A549 (cell line): ENCODE results near the gene VGLL1. TPM values are rescaled to one million over a fixed set of nuclear protein-coding genes. Genes with fewer than 3 reads are reported as not detected.
A peak's percentile ranks its signal among the peaks of the same experiment; 100 is the strongest.

Experiments used
- ATAC-seq, 2 experiments: fragments of 200-7000 bp in 1 of 2; fragments of >200 bp in 1 of 2; cut with Nextera tagmentation in 1 of 2; cut with Tn5 transposase in 1 of 2; 3 replicates each; pipeline versions ENCODE4 v1.8.0 to v1.9.1; 2018 to 2020; ENCODE audit warnings: mild to moderate bottlenecking in 1 of 2, moderate library complexity in 1 of 2
- CTCF ChIA-PET: fragments of 300-600 bp; sonication (Branson Sonifier 250); formaldehyde crosslinking; extraction: SDS; loops from one replicate; lab custom pipeline; 2021; ENCODE audit warnings: antibody characterized with exemption, inconsistent platforms; lab: Yijun Ruan, JAX
- POLR2A ChIA-PET: fragments of 350-600 bp; formaldehyde crosslinking; extraction: SDS; loops from one replicate; lab custom pipeline; 2021; ENCODE audit warnings: antibody characterized with exemption, inconsistent platforms; lab: Yijun Ruan, JAX
- DNase-seq, 2 experiments: peaks; one replicate each; pipeline versions ENCODE4 v3.0.0 to v3.0.0-alpha.2; 2011 to 2016; ENCODE audit warnings: low read depth in 1 of 2, low spot score in 1 of 2
- FAIRE-seq: peaks from 2 replicates; lab custom pipeline; 2011; peaks lifted over from hg19 to GRCh38; lab: Jason Lieb, UNC
- H3K27ac ChIP-seq, 2 experiments: fragments of >200 bp; sonication (Bioruptor Twin); formaldehyde crosslinking; 3 replicates each; pipeline ENCODE4 v1.5.1; 2016 to 2017
- H3K4me1 ChIP-seq: fragments of >200 bp; sonication (Bioruptor Twin); formaldehyde crosslinking; 3 replicates; pipeline ENCODE4 v1.6.1; 2016
- H3K4me2 ChIP-seq: fragments of >200 bp; sonication (Bioruptor Twin); formaldehyde crosslinking; 3 replicates; pipeline ENCODE4 v1.6.1; 2016
- H3K4me3 ChIP-seq: fragments of >200 bp; sonication (Bioruptor Twin); formaldehyde crosslinking; 3 replicates; pipeline ENCODE4 v1.5.1; 2016
- H3K9me3 ChIP-seq: fragments of >200 bp; sonication (Bioruptor Twin); formaldehyde crosslinking; 3 replicates; pipeline ENCODE4 v1.6.1; 2016
- BHLHE40 ChIP-seq: IDR thresholded peaks from 2 replicates; pipeline ENCODE4 v1.6.1; 2012; ENCODE audit warnings: low read depth, low read length, inconsistent platforms
- CBX8 ChIP-seq: fragments of 200-600 bp; sonication (generic); IDR thresholded peaks from 2 replicates; pipeline ENCODE4 v1.6.1; 2016
- CHD4 ChIP-seq: fragments of 200-600 bp; sonication (generic); IDR thresholded peaks from 2 replicates; pipeline ENCODE4 v1.6.1; 2016; ENCODE audit warnings: antibody characterized with exemption, mild to moderate bottlenecking, borderline replicate concordance
- EP300 ChIP-seq, 2 experiments: fragments of >200 bp; sonication (Bioruptor Twin); formaldehyde crosslinking; IDR thresholded peaks; 2 replicates in 1 of 2; 3 replicates in 1 of 2; pipeline ENCODE4 v1.6.1; 2016 to 2017
- FOSL2 ChIP-seq, 2 experiments: fragments of 450-650 bp in 1 of 2; fragments of >200 bp in 1 of 2; sonication (Bioruptor Twin) in 1 of 2; formaldehyde crosslinking; IDR thresholded peaks; 2 replicates each; pipeline versions ENCODE4 v1.5.0 to v1.6.1; 2016 to 2020; ENCODE audit warnings: mild to moderate bottlenecking in 1 of 2, moderate library complexity in 1 of 2
- FOXS1 ChIP-seq: fragments of 250-450 bp; sonication (Bioruptor Pico); IDR thresholded peaks from 2 replicates; pipeline ENCODE4 v1.5.0; 2020; ENCODE audit warnings: mild to moderate bottlenecking, moderate library complexity
- HDAC2 ChIP-seq: fragments of 200-600 bp; sonication (generic); IDR thresholded peaks from 2 replicates; pipeline ENCODE4 v1.6.1; 2016
- MAZ ChIP-seq: fragments of 150-350 bp; IDR thresholded peaks from 2 replicates; pipeline ENCODE4 v1.6.1; 2014; ENCODE audit warnings: antibody characterized with exemption, low read depth, low read length, borderline replicate concordance
- POLR2A ChIP-seq: IDR thresholded peaks from 2 replicates; pipeline ENCODE4 v1.6.1; 2012; ENCODE audit warnings: mild to moderate bottlenecking, low read length
- RARB ChIP-seq: fragments of 250-450 bp; sonication (Bioruptor Pico); IDR thresholded peaks from 2 replicates; pipeline ENCODE4 v1.8.0; 2021; ENCODE audit warnings: mild to moderate bottlenecking, moderate library complexity
- RFX5 ChIP-seq: fragments of 450-650 bp; IDR thresholded peaks from 2 replicates; pipeline ENCODE4 v1.7.1; 2014; ENCODE audit warnings: antibody characterized with exemption, mild to moderate bottlenecking, moderate library complexity
- TP53 ChIP-seq: fragments of 250-450 bp; sonication (Bioruptor Pico); IDR thresholded peaks from 2 replicates; pipeline ENCODE4 v1.5.0; 2021; ENCODE audit warnings: mild to moderate bottlenecking, moderate library complexity
- WGBS: methylation state at CpG from one replicate; pipeline ENCODE4 v1.1.6; 2017; ENCODE audit errors: missing lambda C conversion rate; 5-methylcytosine and 5-hydroxymethylcytosine counted together
- polyA plus RNA-seq, 4 experiments: library from polyadenylated mRNA; depleted of rRNA in 3 of 4; stranded (reverse); fragments of >200 nt; fragmentation: RNase III in 1 of 4; extraction: RNeasy Plus Mini Kit Qiagen cat#74134 plus additional on column Dnase treatment in 1 of 4; gene quantifications; 2 replicates in 3 of 4; 3 replicates in 1 of 4; pipeline ENCODE4 v1.2.3, GENCODE V29; 2011 to 2017
- TF ChIP-seq, protein P1 (sequence below): fragments of >200 bp; sonication (Bioruptor Twin); formaldehyde crosslinking; IDR thresholded peaks from 3 replicates; pipeline ENCODE4 v1.5.1; 2016
- TF ChIP-seq, protein P2 (sequence below): fragments of 200-600 bp; sonication (generic); IDR thresholded peaks from 2 replicates; pipeline ENCODE4 v1.6.1; 2016; ENCODE audit warnings: antibody characterized with exemption, mild to moderate bottlenecking, moderate library complexity
- TF ChIP-seq, protein P3 (sequence below): fragments of 450-650 bp; IDR thresholded peaks from 2 replicates; pipeline ENCODE4 v1.6.1; 2014; ENCODE audit warnings: antibody characterized with exemption
- TF ChIP-seq, protein P4 (sequence below): fragments of 250-450 bp; sonication (Bioruptor Pico); IDR thresholded peaks from 2 replicates; pipeline ENCODE4 v1.5.0; 2020; ENCODE audit warnings: low read depth, mild to moderate bottlenecking, moderate library complexity

The VGLL1 gene
- polyA plus RNA-seq, 2 of the 4 experiments (the other 2 are of a cell fraction): not detected

DNA sequence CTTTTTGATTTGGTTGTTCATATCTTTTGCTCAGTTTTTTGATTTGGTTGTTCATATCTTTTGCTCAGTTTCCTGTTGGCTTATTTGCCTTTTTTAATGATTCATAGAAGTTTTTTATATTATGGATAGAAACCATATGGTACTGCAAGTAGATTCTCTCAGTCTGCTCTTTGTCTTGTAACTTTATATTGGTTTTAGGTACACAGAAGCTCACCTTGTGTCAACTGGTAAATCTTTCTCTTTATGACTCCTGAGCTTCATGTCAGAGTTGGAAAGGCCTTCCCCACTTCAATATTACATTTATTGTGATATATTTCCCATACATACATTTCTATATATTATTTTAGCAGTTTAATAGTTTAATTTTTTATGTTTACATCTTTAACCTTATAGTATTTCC, 8.2 kb upstream of the VGLL1 start:
- Histone ChIP-seq H3K9me3 (no peaks in the 10 kb centered on the region), H3K4me2 (no peak overlapping the region), H3K4me1 (peaks cover 16% of the 10 kb centered on the region), H3K4me3 (no peak overlapping the region), H3K27ac (no peak overlapping the region)
- FAIRE-seq (no peak), ATAC-seq (no peak), DNase-seq (no peak)
- CTCF ChIA-PET: no interaction called here
- POLR2A ChIA-PET: no interaction called here
- TF ChIP-seq RARB (CRISPR knock-in tag): no peak
- no peak for TF ChIP-seq CHD4
- no peak for TF ChIP-seq TP53 (CRISPR knock-in tag)
- no peak for TF ChIP-seq EP300 (IDR thresholded peaks at IDR 0.05)
- TF ChIP-seq, protein P1, sequence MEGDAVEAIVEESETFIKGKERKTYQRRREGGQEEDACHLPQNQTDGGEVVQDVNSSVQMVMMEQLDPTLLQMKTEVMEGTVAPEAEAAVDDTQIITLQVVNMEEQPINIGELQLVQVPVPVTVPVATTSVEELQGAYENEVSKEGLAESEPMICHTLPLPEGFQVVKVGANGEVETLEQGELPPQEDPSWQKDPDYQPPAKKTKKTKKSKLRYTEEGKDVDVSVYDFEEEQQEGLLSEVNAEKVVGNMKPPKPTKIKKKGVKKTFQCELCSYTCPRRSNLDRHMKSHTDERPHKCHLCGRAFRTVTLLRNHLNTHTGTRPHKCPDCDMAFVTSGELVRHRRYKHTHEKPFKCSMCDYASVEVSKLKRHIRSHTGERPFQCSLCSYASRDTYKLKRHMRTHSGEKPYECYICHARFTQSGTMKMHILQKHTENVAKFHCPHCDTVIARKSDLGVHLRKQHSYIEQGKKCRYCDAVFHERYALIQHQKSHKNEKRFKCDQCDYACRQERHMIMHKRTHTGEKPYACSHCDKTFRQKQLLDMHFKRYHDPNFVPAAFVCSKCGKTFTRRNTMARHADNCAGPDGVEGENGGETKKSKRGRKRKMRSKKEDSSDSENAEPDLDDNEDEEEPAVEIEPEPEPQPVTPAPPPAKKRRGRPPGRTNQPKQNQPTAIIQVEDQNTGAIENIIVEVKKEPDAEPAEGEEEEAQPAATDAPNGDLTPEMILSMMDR: no peak
- no peak for TF ChIP-seq MAZ

DNA sequence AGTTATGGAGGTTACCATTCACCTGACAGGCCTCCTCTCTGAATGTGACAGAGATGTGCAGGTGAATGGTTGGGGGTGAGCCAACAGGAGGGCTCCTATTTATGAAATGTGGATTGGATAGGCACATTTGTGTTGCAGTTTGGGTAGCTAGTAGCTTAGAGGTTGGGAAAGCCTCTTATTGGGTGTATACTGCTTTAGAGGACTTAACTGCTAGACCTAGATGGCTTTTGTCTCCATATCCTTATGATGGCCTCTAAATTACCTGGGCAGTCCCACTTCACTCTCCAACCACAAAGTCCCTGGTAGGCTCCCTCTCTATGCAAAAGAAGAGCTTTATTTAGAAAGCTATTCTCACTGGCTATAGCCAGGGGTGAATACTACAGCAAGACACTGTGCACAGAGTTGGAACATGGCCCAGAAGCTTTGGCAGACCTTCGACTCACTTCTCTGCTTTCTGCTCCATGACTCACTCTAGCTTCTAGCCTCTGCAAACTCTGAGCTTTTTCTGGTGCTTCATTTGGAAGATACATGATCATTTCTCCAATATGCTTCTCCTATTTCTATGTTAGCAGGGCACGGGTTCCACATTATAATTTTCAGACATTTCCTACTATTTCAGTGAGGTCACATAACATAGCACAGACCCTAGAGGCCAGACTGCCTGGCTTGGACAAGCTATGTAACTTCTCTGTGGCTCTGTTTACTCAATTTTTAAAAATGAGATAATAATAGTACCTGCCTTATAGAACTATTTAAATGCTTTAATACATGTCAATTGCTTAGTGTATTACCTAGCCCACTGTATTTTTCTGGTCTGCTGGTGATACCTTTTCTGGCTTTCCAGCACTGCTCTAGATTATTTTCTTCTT, 6.0 kb upstream of the VGLL1 start:
- no peak for FAIRE-seq
- H3K27ac ChIP-seq: no peak overlapping the region
- TF ChIP-seq FOSL2 (IDR thresholded peaks at IDR 0.05): no peak
- TF ChIP-seq FOSL2 (CRISPR knock-in tag; IDR thresholded peaks at IDR 0.05): peak; percentile 22; the same call in 1 of the 2 replicates
- no peak for TF ChIP-seq FOXS1 (CRISPR knock-in tag)
- CTCF ChIA-PET: no interaction called here
- H3K4me1 ChIP-seq: peaks cover 16% of the 10 kb centered on the region
- peak overlapping the region; percentile 67 for H3K4me2 ChIP-seq
- WGBS: 7% methylated on average over 2 of the region's 2 CpGs
- peak; percentile 95 to 98 for ATAC-seq
- H3K4me3 ChIP-seq: no peak overlapping the region
- DNase-seq: peak; percentile 8 to 20
- POLR2A ChIA-PET: interaction anchor here (0.6 to 1.6 kb wide), 2 partner anchors 29 to 377 kb away, joined by 6 to 9 read pairs; partner anchors contain the start of gene HTATSF1
- no peaks in the 10 kb centered on the region for H3K9me3 ChIP-seq

DNA sequence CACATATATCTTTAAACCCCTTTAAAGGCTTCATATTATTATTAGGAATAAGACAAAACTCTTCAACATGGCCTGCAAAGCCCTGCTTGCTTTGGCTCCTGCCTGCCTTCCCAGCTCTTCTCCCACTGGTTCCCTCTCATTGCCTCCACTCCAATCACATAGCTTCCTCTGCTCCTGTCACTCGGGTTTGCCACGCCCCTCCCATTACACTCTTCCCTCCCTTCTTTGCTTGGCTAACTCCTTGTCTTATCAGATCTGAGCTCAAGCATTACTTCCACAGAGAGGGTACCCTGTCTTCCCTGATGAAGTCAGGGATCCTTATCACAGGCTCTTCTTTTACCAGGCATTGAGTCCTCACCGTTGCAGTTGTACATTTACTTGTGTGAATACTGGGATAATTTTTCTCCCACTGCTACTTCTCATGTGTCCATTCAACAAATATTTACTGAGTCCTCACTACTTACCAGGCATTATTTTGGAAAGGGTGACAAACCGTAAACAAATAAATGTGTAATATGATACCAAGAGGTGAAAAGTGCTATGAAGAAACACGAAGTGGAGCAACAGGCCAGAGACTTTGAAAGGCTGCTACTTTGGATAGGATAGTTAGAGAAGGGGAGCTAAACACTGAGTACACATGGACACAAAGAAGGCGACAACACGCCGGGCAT, 3.2 kb upstream of the VGLL1 start:
- FAIRE-seq: peak; percentile 59
- 44% methylated on average over 8 of the region's 8 CpGs for WGBS
- H3K9me3 ChIP-seq: no peaks in the 10 kb centered on the region
- CTCF ChIA-PET: no interaction called here
- no peak overlapping the region for H3K4me3 ChIP-seq
- ATAC-seq: peak in 1 of 2 experiments; percentile 61; a peak in 3 of 6 replicates
- DNase-seq: peak in 1 of 2 experiments; percentile 13
- peaks cover 16% of the 10 kb centered on the region for H3K4me1 ChIP-seq
- no peak overlapping the region for H3K4me2 ChIP-seq
- TF ChIP-seq CBX8 (no peak), TP53 (CRISPR knock-in tag) (no peak)
- TF ChIP-seq, protein P2, sequence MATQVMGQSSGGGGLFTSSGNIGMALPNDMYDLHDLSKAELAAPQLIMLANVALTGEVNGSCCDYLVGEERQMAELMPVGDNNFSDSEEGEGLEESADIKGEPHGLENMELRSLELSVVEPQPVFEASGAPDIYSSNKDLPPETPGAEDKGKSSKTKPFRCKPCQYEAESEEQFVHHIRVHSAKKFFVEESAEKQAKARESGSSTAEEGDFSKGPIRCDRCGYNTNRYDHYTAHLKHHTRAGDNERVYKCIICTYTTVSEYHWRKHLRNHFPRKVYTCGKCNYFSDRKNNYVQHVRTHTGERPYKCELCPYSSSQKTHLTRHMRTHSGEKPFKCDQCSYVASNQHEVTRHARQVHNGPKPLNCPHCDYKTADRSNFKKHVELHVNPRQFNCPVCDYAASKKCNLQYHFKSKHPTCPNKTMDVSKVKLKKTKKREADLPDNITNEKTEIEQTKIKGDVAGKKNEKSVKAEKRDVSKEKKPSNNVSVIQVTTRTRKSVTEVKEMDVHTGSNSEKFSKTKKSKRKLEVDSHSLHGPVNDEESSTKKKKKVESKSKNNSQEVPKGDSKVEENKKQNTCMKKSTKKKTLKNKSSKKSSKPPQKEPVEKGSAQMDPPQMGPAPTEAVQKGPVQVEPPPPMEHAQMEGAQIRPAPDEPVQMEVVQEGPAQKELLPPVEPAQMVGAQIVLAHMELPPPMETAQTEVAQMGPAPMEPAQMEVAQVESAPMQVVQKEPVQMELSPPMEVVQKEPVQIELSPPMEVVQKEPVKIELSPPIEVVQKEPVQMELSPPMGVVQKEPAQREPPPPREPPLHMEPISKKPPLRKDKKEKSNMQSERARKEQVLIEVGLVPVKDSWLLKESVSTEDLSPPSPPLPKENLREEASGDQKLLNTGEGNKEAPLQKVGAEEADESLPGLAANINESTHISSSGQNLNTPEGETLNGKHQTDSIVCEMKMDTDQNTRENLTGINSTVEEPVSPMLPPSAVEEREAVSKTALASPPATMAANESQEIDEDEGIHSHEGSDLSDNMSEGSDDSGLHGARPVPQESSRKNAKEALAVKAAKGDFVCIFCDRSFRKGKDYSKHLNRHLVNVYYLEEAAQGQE: no peak
- POLR2A ChIA-PET: no interaction called here
- H3K27ac ChIP-seq: no peak overlapping the region

DNA sequence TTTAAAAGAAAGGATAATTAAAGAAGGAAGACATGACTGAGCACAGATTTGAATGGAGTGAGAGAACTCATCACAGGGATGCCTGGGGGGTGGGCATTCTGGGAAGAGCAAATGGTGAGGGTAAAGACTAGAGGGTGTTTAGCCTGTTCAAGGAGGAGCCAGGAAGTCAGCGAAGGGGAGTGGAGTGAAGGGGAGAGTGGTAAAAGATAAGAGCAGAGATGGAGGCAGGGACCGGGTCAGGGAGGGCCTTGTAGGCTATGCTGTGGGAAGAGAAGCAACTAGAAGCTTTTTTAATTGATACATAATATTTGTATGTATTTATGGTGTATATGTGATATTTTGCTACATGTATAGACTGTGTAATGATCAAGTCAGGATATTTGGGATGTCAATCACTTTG, 2.2 kb upstream of the VGLL1 start:
- Histone ChIP-seq H3K4me3 (no peak overlapping the region), H3K9me3 (no peaks in the 10 kb centered on the region), H3K27ac (no peak overlapping the region), H3K4me1 (peaks cover 16% of the 10 kb centered on the region), H3K4me2 (no peak overlapping the region)
- POLR2A ChIA-PET: no interaction called here
- no peak for ATAC-seq
- TF ChIP-seq HDAC2 (no peak), RARB (CRISPR knock-in tag) (no peak), RFX5 (no peak), FOSL2 (IDR thresholded peaks at IDR 0.05) (no peak), FOSL2 (CRISPR knock-in tag; IDR thresholded peaks at IDR 0.05) (no peak), CBX8 (no peak), BHLHE40 (no peak), POLR2A (no peak)
- TF ChIP-seq, protein P3, sequence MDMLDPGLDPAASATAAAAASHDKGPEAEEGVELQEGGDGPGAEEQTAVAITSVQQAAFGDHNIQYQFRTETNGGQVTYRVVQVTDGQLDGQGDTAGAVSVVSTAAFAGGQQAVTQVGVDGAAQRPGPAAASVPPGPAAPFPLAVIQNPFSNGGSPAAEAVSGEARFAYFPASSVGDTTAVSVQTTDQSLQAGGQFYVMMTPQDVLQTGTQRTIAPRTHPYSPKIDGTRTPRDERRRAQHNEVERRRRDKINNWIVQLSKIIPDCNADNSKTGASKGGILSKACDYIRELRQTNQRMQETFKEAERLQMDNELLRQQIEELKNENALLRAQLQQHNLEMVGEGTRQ: no peak
- TF ChIP-seq, protein P4, sequence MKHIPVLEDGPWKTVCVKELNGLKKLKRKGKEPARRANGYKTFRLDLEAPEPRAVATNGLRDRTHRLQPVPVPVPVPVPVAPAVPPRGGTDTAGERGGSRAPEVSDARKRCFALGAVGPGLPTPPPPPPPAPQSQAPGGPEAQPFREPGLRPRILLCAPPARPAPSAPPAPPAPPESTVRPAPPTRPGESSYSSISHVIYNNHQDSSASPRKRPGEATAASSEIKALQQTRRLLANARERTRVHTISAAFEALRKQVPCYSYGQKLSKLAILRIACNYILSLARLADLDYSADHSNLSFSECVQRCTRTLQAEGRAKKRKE (CRISPR knock-in tag): no peak
- no peak for DNase-seq
- WGBS: 58% methylated on average over 2 of the region's 2 CpGs
- FAIRE-seq: no peak
- CTCF ChIA-PET: no interaction called here
